ENCODE measurements around the gene ANXA6. TPM values are rescaled to one million over a fixed set of nuclear protein-coding genes. Genes with fewer than 3 reads are reported as not detected.

Gene ANXA6
- total and polyA plus RNA-seq, 10 of the 15 experiments (the other 5 are each of a cell fraction or from before 2014, with no cell fraction given) = 44.0 to 571 (median 465) TPM

- 1% methylated on average over 15 of the region's 15 CpGs for WGBS (ENCODE audit: insufficient coverage, insufficient replicate concordance, low lambda C conversion rate, missing lambda C conversion rate)
- peaks cover 2 to 19% of the 10 kb centered on the region in 2 experiments; a peak in 3 of 4 replicates for H3K36me3 ChIP-seq (ENCODE audit: control insufficient read depth in 2 of 2, insufficient read depth in 2 of 2, low read length in 1 of 2)
- ChIA-PET CTCF (interaction anchor here (0.7 to 8.0 kb wide), 16 partner anchors 10 to 171 kb away, joined by 3 to 90 read pairs (median 7); partner anchors contain the start of gene GM2A), POLR2A (interaction anchor here (0.7 to 14.3 kb wide), 17 partner anchors 8 to 157 kb away, joined by 3 to 222 read pairs (median 4); partner anchors contain the start of genes ANXA6 and CCDC69), RAD21 (ENCODE audit: unreplicated experiment) (interaction anchor here (0.6 to 8.5 kb wide), 21 partner anchors 8 to 175 kb away, joined by 3 to 94 read pairs (median 5); partner anchors contain the start of genes ANXA6 and GM2A), SMC1A (ENCODE audit: uncharacterized antibody, unreplicated experiment) (interaction anchor here (0.6 to 7.7 kb wide), 17 partner anchors 8 to 131 kb away, joined by 3 to 125 read pairs (median 5); no protein-coding TSS in a partner anchor)
- H3K9me3 ChIP-seq (replicated peaks; ENCODE audit: control insufficient read depth, insufficient read depth, low read length) = no peaks in the 10 kb centered on the region
- H3K79me2 ChIP-seq (ENCODE audit: control insufficient read depth, insufficient read depth, low read length) = peaks cover 98% of the 10 kb centered on the region
- intact Hi-C loops (cut with micrococcal nuclease; ENCODE audit: unreplicated experiment) (loop anchor here (2.0 to 5.0 kb wide), 3 partner anchors 21 to 131 kb away; partner anchors contain the start of gene ANXA6), in situ Hi-C loops (cut with MboI) (no loop called here)
- H3K4me2 ChIP-seq (ENCODE audit: control insufficient read depth, insufficient read depth) = peak overlapping the region; percentile 100
- peaks cover 36% of the 10 kb centered on the region for H3K4me1 ChIP-seq (ENCODE audit: control insufficient read depth, insufficient read depth, low read length)
- DNase-seq (ENCODE audit: low read depth, low spot score) (no peak), ATAC-seq (no peak), FAIRE-seq (no peak)
- H4K20me1 ChIP-seq (ENCODE audit: control insufficient read depth, insufficient read depth) = peaks cover 9% of the 10 kb centered on the region
- peak overlapping the region; percentile 89 for H3K4me3 ChIP-seq
- H2AFZ ChIP-seq (ENCODE audit: control insufficient read depth, low read depth, low read length) = peak overlapping the region; percentile 34; the same call in 1 of the 2 replicates
- H3K27me3 ChIP-seq (replicated peaks in 1 of 2; ENCODE audit: control insufficient read depth in 2 of 2, insufficient read depth in 2 of 2, low read length in 1 of 2) = no peaks in the 10 kb centered on the region
- TF ChIP-seq HDGF (IDR thresholded peaks at IDR 0.05) (peak; percentile 15), EP300 (IDR thresholded peaks at IDR 0.05; ENCODE audit: borderline replicate concordance in 1 of 2, control insufficient read depth in 1 of 2, low read depth in 2 of 2, low read length in 2 of 2) (peak in 1 of 2 experiments; percentile 32; a peak in 1 of 4 replicates), POLR2AphosphoS5 (IDR thresholded peaks at IDR 0.05; ENCODE audit: low read length) (peak; percentile 4; the same call in 1 of the 2 replicates), SMAD1 (IDR thresholded peaks at IDR 0.05; ENCODE audit: low read depth, partially characterized antibody) (peak; percentile 97), RELB (IDR thresholded peaks at IDR 0.05; ENCODE audit: low read depth) (peak; percentile 20; the same call in 1 of the 2 replicates), PKNOX1 (IDR thresholded peaks at IDR 0.05) (peak; percentile 87), MTA2 (IDR thresholded peaks at IDR 0.05; ENCODE audit: low read depth) (0 out of 2 replicates have a peak, but pooled peaks have one; percentile 21), MLLT1 (IDR thresholded peaks at IDR 0.05) (0 out of 2 replicates have a peak, but pooled peaks have one; percentile 35), SMAD5 (IDR thresholded peaks at IDR 0.05; ENCODE audit: low read depth) (no peak), SREBF1 (IDR thresholded peaks at IDR 0.05; ENCODE audit: low read length) (no peak), IRF4 (IDR thresholded peaks at IDR 0.05; ENCODE audit: low read depth, low read length) (no peak)
- BruUV-seq (replicated peaks) = TSS peak; percentile 90
- H3K27ac ChIP-seq (ENCODE audit: control insufficient read depth, insufficient read depth) = peak overlapping the region; percentile 90
- H3K9ac ChIP-seq (ENCODE audit: control insufficient read depth, insufficient read depth, low read length) = peak overlapping the region; percentile 93
Observed at GRCh38 chr5:151081431-151082281, 75.9 kb downstream of the ANXA6 start.
